Endodermal cell (in vitro differentiated cells): ENCODE data around the gene MCFD2. TPM values are rescaled to one million over a fixed set of nuclear protein-coding genes. Genes with fewer than 3 reads are reported as not detected.

ENCODE experiments used
- DNase-seq: peaks from one replicate; pipeline ENCODE4 v3.0.0-alpha.2; 2017
- H3K27ac ChIP-seq: 2 replicates; pipeline ENCODE4 v1.5.1; 2013; ENCODE audit warnings: mild to moderate bottlenecking, low read depth, low read length, moderate library complexity
- H3K27me3 ChIP-seq: 2 replicates; pipeline ENCODE4 v1.6.1; 2013; ENCODE audit warnings: mild to moderate bottlenecking, low read length, moderate library complexity; ENCODE audit not compliant: insufficient read depth, control insufficient read depth, poor library complexity, severe bottlenecking
- H3K36me3 ChIP-seq: 2 replicates; pipeline ENCODE4 v1.7.0; 2013; ENCODE audit warnings: mild to moderate bottlenecking, low read length, moderate library complexity; ENCODE audit not compliant: control insufficient read depth, insufficient read depth
- H3K4me1 ChIP-seq: one replicate; pipeline ENCODE4 v1.7.0; 2013; ENCODE audit warnings: low read length; ENCODE audit not compliant: control insufficient read depth, insufficient read depth
- H3K4me3 ChIP-seq: 2 replicates; pipeline ENCODE4 v1.5.1; 2013; ENCODE audit warnings: mild to moderate bottlenecking, low read length, moderate library complexity
- H3K9ac ChIP-seq: 2 replicates; pipeline ENCODE4 v1.6.1; 2013; ENCODE audit warnings: mild to moderate bottlenecking, low read length, moderate library complexity; ENCODE audit not compliant: poor library complexity, severe bottlenecking; ENCODE audit errors: extremely low read depth
- H3K9me3 ChIP-seq: 2 replicates; pipeline ENCODE4 v1.6.1; 2013; ENCODE audit warnings: mild to moderate bottlenecking, low read length, moderate library complexity; ENCODE audit not compliant: control insufficient read depth
- H3K27ac Mint-ChIP-seq: 2 replicates; pipeline ENCODE4 v1.8.0; 2020; ENCODE audit warnings: mixed read lengths
- H3K27me3 Mint-ChIP-seq: 2 replicates; pipeline ENCODE4 v1.8.0; 2021; ENCODE audit warnings: mild to moderate bottlenecking, mixed read lengths; ENCODE audit not compliant: insufficient read depth
- H3K36me3 Mint-ChIP-seq: 2 replicates; pipeline ENCODE4 v1.8.0; 2020; ENCODE audit warnings: low read depth, mixed read lengths
- H3K4me1 Mint-ChIP-seq: 2 replicates; pipeline ENCODE4 v1.8.0; 2020; ENCODE audit warnings: mixed read lengths
- H3K4me3 Mint-ChIP-seq: 2 replicates; pipeline ENCODE4 v1.8.0; 2020; ENCODE audit warnings: mild to moderate bottlenecking, moderate library complexity, mixed read lengths
- H3K9me3 Mint-ChIP-seq: 2 replicates; pipeline ENCODE4 v1.8.0; 2020; ENCODE audit warnings: mild to moderate bottlenecking, mixed read lengths
- WGBS, 2 experiments: methylation state at CpG; one replicate each; pipeline versions ENCODE4 v1.1.5 to v1.1.7; 2013; ENCODE audit warnings: missing lambda C conversion rate in 2 of 2, mixed read lengths in 1 of 2; ENCODE audit not compliant: insufficient coverage in 1 of 2, insufficient read length in 1 of 2; 5-methylcytosine and 5-hydroxymethylcytosine counted together
- total RNA-seq, 2 donors: library from RNA; stranded (reverse); fragmentation: NEBNext Ultra II Directional in 1 of 2; extraction: Animal tissue kit (Norgen Biotek cat#: 25700) in 1 of 2; gene quantifications; 2 replicates in 1 of 2; 3 replicates in 1 of 2; pipeline ENCODE4 v1.2.1, GENCODE V29; 2021
- TF ChIP-seq, protein P1 (sequence below): fragments of 200-600 bp; sonication (generic); conservative IDR thresholded peaks from 2 replicates; pipeline ENCODE4 v1.5.0; 2021; ENCODE audit warnings: antibody characterized with exemption, mild to moderate bottlenecking

Gene MCFD2
- total RNA-seq, 2 donors from 2014 or later: 82.4 to 82.9 TPM

DNA sequence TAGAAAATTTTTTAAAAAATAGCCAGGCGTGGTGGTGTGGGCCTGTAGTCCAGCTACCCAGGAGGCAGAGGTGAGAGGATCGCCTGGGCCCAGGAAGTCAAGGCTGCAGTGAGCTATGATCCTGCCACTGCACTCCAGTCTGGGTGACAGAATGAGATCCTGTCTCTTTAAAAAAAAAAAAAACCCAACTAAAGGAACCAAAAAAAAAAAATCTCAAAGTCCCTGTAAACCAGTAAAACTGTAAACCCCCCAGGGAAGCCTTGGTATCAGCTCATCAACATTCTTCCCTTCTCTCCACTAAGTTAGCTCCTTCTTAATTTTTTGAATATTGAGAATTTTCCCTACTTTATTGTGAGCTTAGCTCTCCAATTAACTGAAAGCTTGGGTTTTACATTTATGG, 8.4 kb upstream of the MCFD2 start:
- H3K4me1 ChIP-seq: no peaks in the 10 kb centered on the region
- no peak for DNase-seq
- peaks cover 24% of the 10 kb centered on the region for H3K9me3 Mint-ChIP-seq
- H3K4me3 Mint-ChIP-seq: no peak overlapping the region
- no peak overlapping the region for H3K27ac ChIP-seq
- 97% methylated on average over 2 of the region's 2 CpGs; no CpG with 5 or more reads in 1 of the 2 experiments for WGBS, 2 experiments
- peaks cover 20% of the 10 kb centered on the region for H3K36me3 Mint-ChIP-seq
- peaks cover 6% of the 10 kb centered on the region for H3K36me3 ChIP-seq
- no peaks in the 10 kb centered on the region for H3K27me3 ChIP-seq
- peaks cover 31% of the 10 kb centered on the region for H3K9me3 ChIP-seq
- no peak overlapping the region for H3K27ac Mint-ChIP-seq
- TF ChIP-seq, protein P1, sequence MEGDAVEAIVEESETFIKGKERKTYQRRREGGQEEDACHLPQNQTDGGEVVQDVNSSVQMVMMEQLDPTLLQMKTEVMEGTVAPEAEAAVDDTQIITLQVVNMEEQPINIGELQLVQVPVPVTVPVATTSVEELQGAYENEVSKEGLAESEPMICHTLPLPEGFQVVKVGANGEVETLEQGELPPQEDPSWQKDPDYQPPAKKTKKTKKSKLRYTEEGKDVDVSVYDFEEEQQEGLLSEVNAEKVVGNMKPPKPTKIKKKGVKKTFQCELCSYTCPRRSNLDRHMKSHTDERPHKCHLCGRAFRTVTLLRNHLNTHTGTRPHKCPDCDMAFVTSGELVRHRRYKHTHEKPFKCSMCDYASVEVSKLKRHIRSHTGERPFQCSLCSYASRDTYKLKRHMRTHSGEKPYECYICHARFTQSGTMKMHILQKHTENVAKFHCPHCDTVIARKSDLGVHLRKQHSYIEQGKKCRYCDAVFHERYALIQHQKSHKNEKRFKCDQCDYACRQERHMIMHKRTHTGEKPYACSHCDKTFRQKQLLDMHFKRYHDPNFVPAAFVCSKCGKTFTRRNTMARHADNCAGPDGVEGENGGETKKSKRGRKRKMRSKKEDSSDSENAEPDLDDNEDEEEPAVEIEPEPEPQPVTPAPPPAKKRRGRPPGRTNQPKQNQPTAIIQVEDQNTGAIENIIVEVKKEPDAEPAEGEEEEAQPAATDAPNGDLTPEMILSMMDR: no peak
- H3K27me3 Mint-ChIP-seq: no peaks in the 10 kb centered on the region
- no peaks in the 10 kb centered on the region for H3K4me1 Mint-ChIP-seq
- no peak overlapping the region for H3K9ac ChIP-seq
- no peak overlapping the region for H3K4me3 ChIP-seq

DNA sequence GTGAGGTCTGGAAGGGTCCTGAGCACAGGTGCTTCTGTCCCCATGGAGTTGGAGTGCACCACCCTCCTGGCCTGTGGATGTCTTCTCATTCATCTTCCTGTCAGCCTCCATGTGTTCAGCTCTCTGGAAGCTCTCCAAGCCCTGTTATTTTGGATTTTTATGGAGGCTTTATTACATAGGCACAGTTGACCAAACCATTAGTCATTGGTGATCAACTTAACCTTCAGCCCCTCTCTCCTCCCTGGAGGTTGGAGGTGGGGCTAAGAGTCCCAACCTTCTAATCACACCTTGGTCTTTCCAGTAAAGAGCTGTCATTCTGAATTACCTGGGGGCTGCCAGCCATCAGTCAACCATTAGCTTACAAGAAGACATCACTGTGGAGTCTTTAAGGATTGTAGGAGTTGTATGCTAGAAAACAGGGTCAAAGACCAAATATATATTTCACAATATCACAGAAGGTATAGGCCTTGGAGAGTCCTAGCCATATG, 7.5 kb upstream of the MCFD2 start:
- H3K4me1 Mint-ChIP-seq: no peaks in the 10 kb centered on the region
- DNase-seq: no peak
- no peaks in the 10 kb centered on the region for H3K27me3 ChIP-seq
- no peak overlapping the region for H3K4me3 ChIP-seq
- no peaks in the 10 kb centered on the region for H3K4me1 ChIP-seq
- no peak overlapping the region for H3K4me3 Mint-ChIP-seq
- peaks cover 26% of the 10 kb centered on the region for H3K9me3 ChIP-seq
- no peak overlapping the region for H3K27ac Mint-ChIP-seq
- no peak overlapping the region for H3K27ac ChIP-seq
- H3K27me3 Mint-ChIP-seq: no peaks in the 10 kb centered on the region
- TF ChIP-seq, protein P1: no peak
- H3K36me3 Mint-ChIP-seq: peaks cover 18% of the 10 kb centered on the region
- peaks cover 6% of the 10 kb centered on the region for H3K36me3 ChIP-seq
- H3K9ac ChIP-seq: no peak overlapping the region
- peaks cover 23% of the 10 kb centered on the region for H3K9me3 Mint-ChIP-seq

DNA sequence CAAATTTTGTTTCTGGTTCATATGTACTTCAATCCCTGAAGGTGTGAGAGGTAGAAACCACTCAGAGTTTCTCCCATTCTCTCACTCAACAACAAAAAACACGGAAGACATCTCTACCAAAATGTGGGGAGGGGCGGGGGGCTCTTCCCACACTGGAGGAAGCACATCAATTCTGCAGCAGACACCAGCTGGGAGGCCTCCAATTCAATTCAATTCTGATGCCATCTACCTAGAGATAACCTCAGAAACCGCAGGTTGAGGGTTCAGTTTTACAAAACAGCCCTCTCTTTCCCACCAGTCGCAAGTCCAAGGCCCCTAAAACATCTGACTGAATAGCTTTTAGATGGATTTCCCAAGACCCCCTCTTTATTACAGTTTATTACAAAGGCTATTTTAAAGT, 7.0 kb upstream of the MCFD2 start:
- TF ChIP-seq, protein P1: no peak
- no peak for DNase-seq
- Mint-ChIP-seq H3K9me3 (peaks cover 18% of the 10 kb centered on the region), H3K4me1 (no peaks in the 10 kb centered on the region), H3K27ac (no peak overlapping the region), H3K36me3 (peaks cover 16% of the 10 kb centered on the region), H3K4me3 (no peak overlapping the region), H3K27me3 (no peaks in the 10 kb centered on the region)
- H3K27me3 ChIP-seq: no peaks in the 10 kb centered on the region
- 92% methylated on average over 2 to 4 of the region's 4 CpGs for whole genome bisulfite sequencing, 2 experiments
- H3K9me3 ChIP-seq: peaks cover 21% of the 10 kb centered on the region
- H3K4me3 ChIP-seq: no peak overlapping the region
- no peaks in the 10 kb centered on the region for H3K4me1 ChIP-seq
- no peak overlapping the region for H3K9ac ChIP-seq
- no peak overlapping the region for H3K27ac ChIP-seq
- H3K36me3 ChIP-seq: peaks cover 6% of the 10 kb centered on the region
